Erythroblast (primary cell): ENCODE results near the gene SYMPK.

Experiments
- GATA1 ChIP-seq: IDR thresholded peaks from 2 replicates; pipeline ENCODE4 v1.6.1; 2011; ENCODE audit warnings: low read depth, mild to moderate bottlenecking, control low read depth, low read length, moderate library complexity
- POLR2A ChIP-seq: IDR thresholded peaks from 2 replicates; pipeline ENCODE4 v1.6.1; 2011; ENCODE audit warnings: mild to moderate bottlenecking, low read length

- no peak for TF ChIP-seq POLR2A
- no peak for TF ChIP-seq GATA1
These were observed 46.5 kb downstream of the SYMPK start for GRCh38 chr19:45816236-45817009.
